ENCODE measurements around the gene BCL7A. TPM values are rescaled to one million over a fixed set of nuclear protein-coding genes. Genes with fewer than 3 reads are reported as not detected.

The BCL7A gene
- total and polyA plus RNA-seq, 9 of the 15 experiments (the other 6 are each of a cell fraction or from before 2014, with no cell fraction given) = 0.25 to 21.9 (median 14.9) TPM

DNA sequence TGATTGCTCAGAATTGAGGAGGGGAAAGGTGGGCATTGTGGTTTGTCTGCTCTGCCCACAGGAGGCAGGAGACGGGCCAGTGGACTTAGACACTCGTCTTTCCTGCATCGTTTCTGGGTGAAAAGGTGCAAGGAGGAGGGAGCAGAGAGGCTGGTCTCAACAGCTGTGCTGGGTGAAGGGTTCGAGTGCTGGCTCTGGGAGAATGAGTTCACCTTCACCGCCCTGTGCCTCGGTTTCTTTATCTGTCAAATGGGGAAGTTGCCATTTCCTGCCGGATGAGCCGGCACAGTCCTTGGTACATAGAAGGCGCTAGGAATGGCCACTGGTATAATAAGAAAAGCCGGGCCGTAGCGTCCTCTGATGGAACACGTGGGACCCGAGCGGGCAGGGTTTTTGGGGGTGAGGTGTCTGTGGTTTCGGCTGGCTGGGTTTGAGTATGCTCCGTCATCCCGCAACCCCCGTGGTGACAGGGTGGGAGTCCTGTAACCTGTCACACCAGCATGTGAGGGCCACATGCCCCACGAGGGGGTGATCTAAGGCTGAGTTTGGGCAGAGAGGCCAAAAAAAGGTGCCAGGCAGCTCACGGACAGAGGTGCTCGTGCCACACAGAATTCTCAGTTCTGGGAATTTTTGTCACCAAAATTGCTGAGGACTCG is 7.3 kb downstream of the BCL7A start (continued):
- TF ChIP-seq CUX1 (CRISPR knock-in tag; IDR thresholded peaks at IDR 0.05) (no peak), POLR2G (IDR thresholded peaks at IDR 0.05; ENCODE audit: low read depth, low read length) (no peak), ZBTB7A (IDR thresholded peaks at IDR 0.05; ENCODE audit: borderline replicate concordance, control insufficient read depth, low read depth, low read length) (no peak), ZNF197 (CRISPR knock-in tag; IDR thresholded peaks at IDR 0.05; ENCODE audit: low read depth) (no peak), MED1 (CRISPR knock-in tag; IDR thresholded peaks at IDR 0.05; ENCODE audit: borderline replicate concordance) (no peak), ZNF3 (CRISPR knock-in tag; IDR thresholded peaks at IDR 0.05) (no peak), ZNF586 (CRISPR knock-in tag; conservative IDR thresholded peaks at IDR 0.05) (no peak), ZNF644 (tag; IDR thresholded peaks at IDR 0.05; ENCODE audit: low read depth) (no peak), ESRRB (CRISPR knock-in tag; IDR thresholded peaks at IDR 0.05; ENCODE audit: borderline replicate concordance) (no peak), ZNF785 (CRISPR knock-in tag; IDR thresholded peaks at IDR 0.05) (no peak)
